Measurements from ENCODE around the gene AACS.
"Not testable (repeated sequence)": the region's sequence is repeated elsewhere in the genome, so short reads cannot be mapped to it uniquely, and the experiment has no call there.

The AACS gene

DNA sequence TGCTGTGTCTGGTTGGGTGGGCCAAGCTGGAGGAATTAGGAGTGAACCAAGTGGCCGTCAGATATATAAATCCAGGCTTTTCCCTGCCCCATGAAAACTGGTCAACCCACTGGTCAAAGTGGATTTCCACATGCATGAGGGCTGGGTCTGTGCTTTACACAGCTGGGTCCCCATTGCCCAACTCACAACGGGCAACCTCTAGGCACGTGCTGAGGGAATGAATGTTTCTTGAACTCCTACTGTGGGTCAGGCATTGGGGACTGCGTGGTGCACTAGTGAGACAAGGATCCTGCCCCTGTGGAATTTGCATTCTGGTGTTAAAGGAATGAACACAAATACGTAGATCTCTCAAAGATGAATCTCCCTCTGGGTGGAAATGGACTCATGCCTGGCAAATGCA, 7.5 kb upstream of the AACS start:
- DNase-seq (ENCODE audit: low read depth in 3 of 3): no peak

DNA sequence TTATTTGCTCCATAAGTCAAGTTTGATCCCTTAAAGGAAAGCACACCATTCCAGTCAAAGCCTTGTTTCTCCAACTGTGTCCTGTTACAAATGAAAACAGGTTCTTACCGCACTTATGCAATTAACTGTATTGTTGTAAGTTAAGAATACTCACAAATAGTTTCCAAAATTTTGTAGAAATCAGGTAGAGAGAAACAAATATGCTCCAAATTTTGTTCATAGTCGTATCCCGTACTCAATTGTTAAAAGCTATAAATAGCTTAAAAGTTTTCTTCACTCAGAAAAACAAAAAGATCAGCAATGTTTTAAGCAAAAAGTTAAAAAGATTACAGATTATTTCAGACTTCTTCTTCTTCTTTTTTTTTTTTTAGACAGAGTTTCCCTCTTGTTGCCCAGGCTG, 4.0 kb upstream of the AACS start:
- no peak for DNase-seq (ENCODE audit: low read depth in 3 of 3)

DNA sequence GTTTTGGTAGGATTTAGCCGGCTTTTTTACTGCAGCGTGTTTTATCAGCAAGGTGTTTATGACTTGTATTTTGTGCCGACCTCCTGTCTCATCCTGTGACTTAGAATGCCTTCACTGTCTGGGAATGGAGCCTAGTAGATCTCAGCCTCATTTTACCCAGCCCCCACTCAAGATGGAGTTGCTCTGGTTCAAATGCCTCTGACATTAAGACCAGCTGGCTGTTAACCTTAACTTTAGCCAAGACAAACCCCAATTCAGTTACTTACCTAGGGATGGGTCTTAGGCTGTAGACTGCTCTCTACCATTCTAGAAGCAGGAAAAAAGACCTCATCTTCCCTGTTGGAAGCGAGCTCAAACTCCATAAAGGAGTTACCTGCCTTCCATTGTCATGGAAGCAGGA, 1.7 kb upstream of the AACS start:
- not testable (repeated sequence) for DNase-seq (ENCODE audit: low read depth in 3 of 3)

GRCh38 chr12:125064492-125064891, 743 bp upstream of the AACS start:
- DNase-seq (ENCODE audit: low read depth in 3 of 3): no peak

GRCh38 chr12:125065919-125066570, 810 bp downstream of the AACS start:
- DNase-seq (ENCODE audit: low read depth in 3 of 3): no peak

GRCh38 chr12:125068391-125068790, 3.2 kb downstream of the AACS start:
- DNase-seq (ENCODE audit: low read depth in 3 of 3): no peak

- DNase-seq (ENCODE audit: low read depth in 3 of 3): no peak
Measured at GRCh38 chr12:125069616-125070015, 4.4 kb downstream of the AACS start.

GRCh38 chr12:125070112-125070511, 4.9 kb downstream of the AACS start:
- no peak for DNase-seq (ENCODE audit: low read depth in 3 of 3)

DNA sequence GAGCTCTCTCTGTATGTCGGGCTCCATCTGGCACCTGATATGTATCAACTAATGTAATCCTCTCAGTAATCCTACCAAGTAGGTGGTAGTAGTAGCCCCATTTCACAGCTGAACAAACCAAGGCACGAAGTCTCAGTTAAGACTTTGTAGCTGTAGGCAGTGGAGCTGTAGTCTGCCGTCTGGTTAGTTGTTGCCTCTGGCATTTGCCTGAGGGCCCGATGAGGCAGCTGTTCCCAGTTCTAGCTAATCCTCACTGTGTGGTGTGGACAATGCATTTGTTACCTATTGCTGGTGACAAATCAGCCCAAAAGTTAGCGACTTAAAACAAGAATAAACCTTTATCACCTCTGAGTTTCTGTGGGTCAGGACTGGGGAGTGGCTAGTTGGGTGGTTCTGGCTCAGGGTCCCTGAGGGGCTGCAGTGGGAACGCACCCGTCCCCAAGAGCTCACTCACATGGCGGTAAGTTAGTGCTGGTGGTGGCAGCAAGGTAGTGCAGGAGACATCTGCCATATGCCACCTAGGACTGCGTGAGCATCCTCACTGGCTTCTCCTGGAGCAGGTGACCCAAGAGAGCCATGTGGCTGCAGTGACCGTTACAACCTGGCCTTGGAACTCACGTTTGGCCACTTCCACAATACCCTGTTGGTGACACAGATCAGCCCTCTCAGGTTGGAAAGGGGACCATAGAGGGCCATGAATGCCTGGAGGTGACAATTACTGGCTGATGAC, 5.6 kb downstream of the AACS start:
- no peak for DNase-seq (ENCODE audit: low read depth in 3 of 3)

GRCh38 chr12:125071456-125071855, 6.2 kb downstream of the AACS start:
- no peak for DNase-seq (ENCODE audit: low read depth in 3 of 3)

GRCh38 chr12:125072496-125072895, 7.3 kb downstream of the AACS start:
- no peak for DNase-seq (ENCODE audit: low read depth in 3 of 3)

DNA sequence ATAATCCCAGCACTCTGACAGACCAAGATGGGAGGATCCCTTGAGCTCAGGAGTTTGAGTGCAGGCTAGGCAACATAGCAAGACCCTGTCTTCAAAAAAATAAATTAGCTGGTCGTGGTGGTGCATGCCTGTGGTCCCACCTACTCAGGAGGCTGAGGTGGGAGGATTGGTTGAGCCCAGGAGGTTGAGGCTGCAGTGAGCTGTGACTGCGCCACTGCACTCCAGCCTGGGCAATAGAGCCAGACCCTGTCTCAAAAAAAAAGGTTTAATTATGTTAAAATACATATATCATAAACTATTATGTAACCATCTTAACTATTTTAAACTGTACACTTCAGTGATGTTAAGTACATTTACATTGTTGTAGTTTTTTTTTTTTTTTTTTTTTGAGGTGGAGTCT, 9.1 kb downstream of the AACS start:
- DNase-seq (ENCODE audit: low read depth in 3 of 3): not testable (repeated sequence)

DNA sequence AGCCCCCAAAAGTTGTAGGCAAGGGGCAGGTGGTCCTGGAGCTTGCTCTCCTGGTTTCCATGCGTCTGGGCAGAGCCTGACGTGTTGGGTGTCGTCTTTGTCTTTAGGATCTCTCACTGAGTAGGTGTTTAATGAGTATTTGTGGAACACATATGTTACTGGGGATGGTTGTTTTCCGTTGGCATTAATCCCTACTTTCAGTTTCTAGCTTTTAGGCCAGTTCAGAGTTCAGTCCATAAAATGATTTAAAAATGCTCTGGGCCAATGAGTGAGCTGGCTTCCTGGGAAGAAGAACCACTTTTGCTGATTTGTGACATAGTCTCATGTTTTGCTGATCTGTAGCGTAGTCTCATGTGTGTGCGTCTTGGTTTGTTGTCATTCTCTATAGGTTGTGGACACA, 10.9 kb downstream of the AACS start:
- no peak for DNase-seq (ENCODE audit: low read depth in 3 of 3)

- no peak for DNase-seq (ENCODE audit: low read depth in 3 of 3)
Measured at GRCh38 chr12:125079084-125079483, 13.8 kb downstream of the AACS start.

DNA sequence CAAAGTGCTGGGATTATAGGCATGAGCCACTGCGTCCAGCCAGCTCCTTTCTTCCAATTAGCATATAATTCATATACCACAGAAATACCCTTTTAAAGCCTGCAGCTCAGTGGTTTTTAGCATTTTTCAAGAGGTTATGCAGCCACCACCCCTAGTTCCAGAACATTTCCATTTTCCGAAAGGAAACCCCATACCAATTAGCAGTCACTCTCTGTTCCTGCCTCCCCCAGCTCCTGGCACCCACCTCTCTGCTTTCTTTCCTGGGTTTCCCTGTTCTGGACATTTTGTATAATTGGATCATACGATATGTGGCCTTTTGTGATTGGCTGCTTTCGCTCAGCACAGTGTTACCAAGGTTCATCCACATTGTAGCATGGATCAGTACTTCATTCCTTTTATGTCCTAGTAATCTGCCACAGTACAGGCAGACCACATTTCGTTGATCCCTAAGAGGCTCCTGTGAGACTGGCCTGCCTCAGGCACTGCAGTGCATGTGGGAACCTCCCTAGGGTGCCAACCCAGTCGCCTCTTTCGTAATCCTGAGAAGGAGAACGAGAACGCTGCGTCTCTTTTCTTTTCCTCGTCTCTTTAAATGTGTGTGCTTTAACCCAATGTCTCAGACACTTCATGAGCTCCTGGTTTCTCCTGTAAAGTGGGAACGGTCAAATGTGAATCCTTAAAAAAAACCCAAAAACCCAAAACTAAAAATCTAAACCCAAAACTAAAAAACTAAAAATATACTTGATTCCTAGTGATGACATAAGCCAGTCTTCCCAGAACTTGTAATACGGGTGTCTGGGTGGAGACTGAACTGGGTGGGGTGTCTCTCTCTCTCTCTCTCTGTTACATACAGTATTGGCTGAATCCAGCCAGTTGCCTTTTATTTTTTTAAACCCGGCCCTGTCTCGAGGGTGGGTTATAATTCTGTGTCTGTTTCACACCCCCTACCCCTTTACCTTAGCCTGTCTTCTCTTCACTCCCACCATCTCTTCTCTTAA, 14.7 kb downstream of the AACS start:
- no peak for DNase-seq (ENCODE audit: low read depth in 3 of 3)

- DNase-seq (ENCODE audit: low read depth in 3 of 3): no peak
Measured at GRCh38 chr12:125081427-125081826, 16.2 kb downstream of the AACS start.

GRCh38 chr12:125083072-125083471, 17.8 kb downstream of the AACS start:
- no peak for DNase-seq (ENCODE audit: low read depth in 3 of 3)

DNA sequence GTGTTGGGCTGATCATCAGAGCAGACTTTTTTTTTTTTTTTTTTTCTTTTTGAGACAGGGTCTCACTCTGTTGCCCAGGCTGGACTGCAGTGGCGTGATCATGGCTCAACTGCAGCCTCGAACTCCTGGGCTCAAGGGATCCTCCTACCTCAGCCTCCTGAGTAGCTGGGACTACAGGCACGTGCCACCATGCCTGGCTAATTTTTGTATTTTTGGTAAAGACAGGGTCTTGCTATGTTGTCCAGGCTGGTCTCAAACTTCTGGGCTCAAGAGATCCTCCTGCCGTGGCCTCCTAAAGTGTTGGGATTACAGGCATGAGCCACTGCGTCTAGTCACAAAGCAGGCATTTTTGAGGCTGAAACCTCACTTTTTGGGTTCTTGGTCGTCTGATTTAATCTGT, 23.0 kb downstream of the AACS start:
- not testable (repeated sequence) for DNase-seq (ENCODE audit: low read depth in 3 of 3)

- DNase-seq (ENCODE audit: low read depth in 3 of 3): no peak
Measured at GRCh38 chr12:125089083-125089482, 23.8 kb downstream of the AACS start.

- no peak for DNase-seq (ENCODE audit: low read depth in 3 of 3)
Measured at GRCh38 chr12:125089626-125090025, 24.4 kb downstream of the AACS start.

- DNase-seq (ENCODE audit: low read depth in 3 of 3): no peak
Measured at GRCh38 chr12:125090437-125090836, 25.2 kb downstream of the AACS start.

- DNase-seq (ENCODE audit: low read depth in 3 of 3): no peak
Measured at GRCh38 chr12:125091401-125091800, 26.2 kb downstream of the AACS start.
